ENCODE results near the gene PCBP3.

The PCBP3 gene

GRCh38 chr21:45841033-45841432 is 197.5 kb downstream of the PCBP3 start:
- Histone ChIP-seq H2AFZ (ENCODE audit: low read depth) (no peak overlapping the region), H3K27me3 (ENCODE audit: insufficient read depth, low read depth) (peaks cover 66% of the 10 kb centered on the region; the same call in 1 of the 2 replicates), H3K79me2 (ENCODE audit: insufficient read depth, low read depth) (no peaks in the 10 kb centered on the region), H3K4me3 (IDR thresholded peaks at IDR 0.05; ENCODE audit: insufficient read depth, low read depth, low read length) (no peak overlapping the region), H3K9ac (no peak overlapping the region), H3K27ac (no peak overlapping the region), H3K36me3 (ENCODE audit: insufficient read depth) (no peaks in the 10 kb centered on the region), H3K4me1 (ENCODE audit: low read depth, poor library complexity, severe bottlenecking) (no peaks in the 10 kb centered on the region), H4K20me1 (ENCODE audit: insufficient read depth) (no peaks in the 10 kb centered on the region), H3K4me2 (no peak overlapping the region)
- no peak for TF ChIP-seq CTCF (conservative IDR thresholded peaks at IDR 0.05; ENCODE audit: low read depth, low read length)

- Histone ChIP-seq H4K20me1 (ENCODE audit: insufficient read depth) (no peaks in the 10 kb centered on the region), H3K4me3 (IDR thresholded peaks at IDR 0.05; ENCODE audit: insufficient read depth, low read depth, low read length) (no peak overlapping the region), H3K79me2 (ENCODE audit: insufficient read depth, low read depth) (no peaks in the 10 kb centered on the region), H3K9ac (no peak overlapping the region), H3K36me3 (ENCODE audit: insufficient read depth) (no peaks in the 10 kb centered on the region), H3K4me2 (no peak overlapping the region), H3K27me3 (ENCODE audit: insufficient read depth, low read depth) (peaks cover 67% of the 10 kb centered on the region; the same call in 1 of the 2 replicates), H3K4me1 (ENCODE audit: low read depth, poor library complexity, severe bottlenecking) (no peaks in the 10 kb centered on the region), H2AFZ (ENCODE audit: low read depth) (no peak overlapping the region), H3K27ac (no peak overlapping the region)
- no peak for TF ChIP-seq CTCF (conservative IDR thresholded peaks at IDR 0.05; ENCODE audit: low read depth, low read length)
These were observed 199.9 kb downstream of the PCBP3 start for GRCh38 chr21:45843426-45843825.

GRCh38 chr21:45844181-45844580 is 200.7 kb downstream of the PCBP3 start:
- Histone ChIP-seq H3K4me3 (IDR thresholded peaks at IDR 0.05; ENCODE audit: insufficient read depth, low read depth, low read length) (no peak overlapping the region), H3K27me3 (ENCODE audit: insufficient read depth, low read depth) (peaks cover 68% of the 10 kb centered on the region; the same call in 1 of the 2 replicates), H2AFZ (ENCODE audit: low read depth) (no peak overlapping the region), H3K4me2 (no peak overlapping the region), H3K4me1 (ENCODE audit: low read depth, poor library complexity, severe bottlenecking) (no peaks in the 10 kb centered on the region), H3K79me2 (ENCODE audit: insufficient read depth, low read depth) (no peaks in the 10 kb centered on the region), H3K36me3 (ENCODE audit: insufficient read depth) (no peaks in the 10 kb centered on the region), H3K9ac (no peak overlapping the region), H4K20me1 (ENCODE audit: insufficient read depth) (no peaks in the 10 kb centered on the region), H3K27ac (no peak overlapping the region)
- no peak for TF ChIP-seq CTCF (conservative IDR thresholded peaks at IDR 0.05; ENCODE audit: low read depth, low read length)

- Histone ChIP-seq H4K20me1 (ENCODE audit: insufficient read depth) (no peaks in the 10 kb centered on the region), H3K9ac (no peak overlapping the region), H3K4me3 (IDR thresholded peaks at IDR 0.05; ENCODE audit: insufficient read depth, low read depth, low read length) (no peak overlapping the region), H3K27me3 (ENCODE audit: insufficient read depth, low read depth) (peaks cover 73% of the 10 kb centered on the region; the same call in 1 of the 2 replicates), H3K4me2 (no peak overlapping the region), H3K36me3 (ENCODE audit: insufficient read depth) (no peaks in the 10 kb centered on the region), H3K27ac (no peak overlapping the region), H2AFZ (ENCODE audit: low read depth) (no peak overlapping the region), H3K79me2 (ENCODE audit: insufficient read depth, low read depth) (no peaks in the 10 kb centered on the region), H3K4me1 (ENCODE audit: low read depth, poor library complexity, severe bottlenecking) (no peaks in the 10 kb centered on the region)
- TF ChIP-seq CTCF (conservative IDR thresholded peaks at IDR 0.05; ENCODE audit: low read depth, low read length): no peak
These were observed 201.7 kb downstream of the PCBP3 start for GRCh38 chr21:45845063-45845769.
